ENCODE measurements around the gene THSD7B.
"Not testable (repeated sequence)": the region's sequence is repeated elsewhere in the genome, so short reads cannot be mapped to it uniquely, and the experiment has no call there.

THSD7B gene

GRCh38 chr2:137056704-137057103, 291.4 kb downstream of the THSD7B start:
- TF ChIP-seq SUZ12 (IDR thresholded peaks at IDR 0.05; ENCODE audit: extremely low read depth, insufficient read depth, insufficient read length) (no peak), ZNF274 (IDR thresholded peaks at IDR 0.05; ENCODE audit: low read depth, low read length) (no peak), YY1 (IDR thresholded peaks at IDR 0.05; ENCODE audit: insufficient read depth, insufficient read length) (no peak)

GRCh38 chr2:137076111-137076765, 310.9 kb downstream of the THSD7B start:
- not testable (repeated sequence) for H3K9me3 ChIP-seq (ENCODE audit: insufficient read depth, low read length); DNase-seq (ENCODE audit: low read depth, low spot score); H3K4me1 ChIP-seq (ENCODE audit: insufficient read depth, insufficient read length); H3K9ac ChIP-seq (ENCODE audit: insufficient read length, low read depth); H3K4me3 ChIP-seq (ENCODE audit: insufficient read length, low read depth); H3K27me3 ChIP-seq (ENCODE audit: insufficient read depth, insufficient read length); H3K36me3 ChIP-seq (ENCODE audit: insufficient read depth, insufficient read length, low read length)

More at GRCh38 chr2:137056704-137057103, 291.4 kb downstream of the THSD7B start:
- H3K27me3 ChIP-seq (ENCODE audit: insufficient read depth, insufficient read length): no peaks in the 10 kb centered on the region
- no peaks in the 10 kb centered on the region for H3K36me3 ChIP-seq (ENCODE audit: insufficient read depth, insufficient read length, low read length)
- H3K4me1 ChIP-seq (ENCODE audit: insufficient read depth, insufficient read length): no peaks in the 10 kb centered on the region
- no peak for DNase-seq (ENCODE audit: low read depth, low spot score)
- no peak overlapping the region for H3K9ac ChIP-seq (ENCODE audit: insufficient read length, low read depth)
- H3K4me3 ChIP-seq (ENCODE audit: insufficient read length, low read depth): no peak overlapping the region
- H3K9me3 ChIP-seq (ENCODE audit: insufficient read depth, low read length): no peaks in the 10 kb centered on the region

GRCh38 chr2:137091704-137092103, 326.4 kb downstream of the THSD7B start:
- TF ChIP-seq ZNF274 (IDR thresholded peaks at IDR 0.05; ENCODE audit: low read depth, low read length) (no peak), YY1 (IDR thresholded peaks at IDR 0.05; ENCODE audit: insufficient read depth, insufficient read length) (no peak), SUZ12 (IDR thresholded peaks at IDR 0.05; ENCODE audit: extremely low read depth, insufficient read depth, insufficient read length) (no peak)
- H3K36me3 ChIP-seq (ENCODE audit: insufficient read depth, insufficient read length, low read length): no peaks in the 10 kb centered on the region
- no peak overlapping the region for H3K9ac ChIP-seq (ENCODE audit: insufficient read length, low read depth)
- no peaks in the 10 kb centered on the region for H3K27me3 ChIP-seq (ENCODE audit: insufficient read depth, insufficient read length)
- H3K4me1 ChIP-seq (ENCODE audit: insufficient read depth, insufficient read length): no peaks in the 10 kb centered on the region
- no peak for DNase-seq (ENCODE audit: low read depth, low spot score)
- no peak overlapping the region for H3K4me3 ChIP-seq (ENCODE audit: insufficient read length, low read depth)
- no peaks in the 10 kb centered on the region for H3K9me3 ChIP-seq (ENCODE audit: insufficient read depth, low read length)

- TF ChIP-seq SUZ12 (IDR thresholded peaks at IDR 0.05; ENCODE audit: extremely low read depth, insufficient read depth, insufficient read length) (no peak), ZNF274 (IDR thresholded peaks at IDR 0.05; ENCODE audit: low read depth, low read length) (no peak), YY1 (IDR thresholded peaks at IDR 0.05; ENCODE audit: insufficient read depth, insufficient read length) (no peak)
- Histone ChIP-seq H3K36me3 (ENCODE audit: insufficient read depth, insufficient read length, low read length) (no peaks in the 10 kb centered on the region), H3K27me3 (ENCODE audit: insufficient read depth, insufficient read length) (no peaks in the 10 kb centered on the region), H3K4me1 (ENCODE audit: insufficient read depth, insufficient read length) (no peaks in the 10 kb centered on the region), H3K4me3 (ENCODE audit: insufficient read length, low read depth) (no peak overlapping the region), H3K9me3 (ENCODE audit: insufficient read depth, low read length) (no peaks in the 10 kb centered on the region), H3K9ac (ENCODE audit: insufficient read length, low read depth) (no peak overlapping the region)
- DNase-seq (ENCODE audit: low read depth, low spot score): no peak
These were observed 327.8 kb downstream of the THSD7B start for GRCh38 chr2:137093116-137093515.

GRCh38 chr2:137096187-137096586, 330.8 kb downstream of the THSD7B start:
- DNase-seq (ENCODE audit: low read depth, low spot score): no peak
- TF ChIP-seq ZNF274 (IDR thresholded peaks at IDR 0.05; ENCODE audit: low read depth, low read length) (no peak), SUZ12 (IDR thresholded peaks at IDR 0.05; ENCODE audit: extremely low read depth, insufficient read depth, insufficient read length) (no peak), YY1 (IDR thresholded peaks at IDR 0.05; ENCODE audit: insufficient read depth, insufficient read length) (no peak)
- Histone ChIP-seq H3K9ac (ENCODE audit: insufficient read length, low read depth) (no peak overlapping the region), H3K36me3 (ENCODE audit: insufficient read depth, insufficient read length, low read length) (no peaks in the 10 kb centered on the region), H3K4me3 (ENCODE audit: insufficient read length, low read depth) (no peak overlapping the region), H3K9me3 (ENCODE audit: insufficient read depth, low read length) (no peaks in the 10 kb centered on the region), H3K27me3 (ENCODE audit: insufficient read depth, insufficient read length) (no peaks in the 10 kb centered on the region), H3K4me1 (ENCODE audit: insufficient read depth, insufficient read length) (no peaks in the 10 kb centered on the region)

- DNase-seq (ENCODE audit: low read depth, low spot score): no peak
- no peaks in the 10 kb centered on the region for H3K36me3 ChIP-seq (ENCODE audit: insufficient read depth, insufficient read length, low read length)
- no peaks in the 10 kb centered on the region for H3K27me3 ChIP-seq (ENCODE audit: insufficient read depth, insufficient read length)
- TF ChIP-seq SUZ12 (IDR thresholded peaks at IDR 0.05; ENCODE audit: extremely low read depth, insufficient read depth, insufficient read length): no peak
- TF ChIP-seq YY1 (IDR thresholded peaks at IDR 0.05; ENCODE audit: insufficient read depth, insufficient read length): no peak
- no peak for TF ChIP-seq ZNF274 (IDR thresholded peaks at IDR 0.05; ENCODE audit: low read depth, low read length)
- no peak overlapping the region for H3K4me3 ChIP-seq (ENCODE audit: insufficient read length, low read depth)
- no peaks in the 10 kb centered on the region for H3K4me1 ChIP-seq (ENCODE audit: insufficient read depth, insufficient read length)
- no peaks in the 10 kb centered on the region for H3K9me3 ChIP-seq (ENCODE audit: insufficient read depth, low read length)
- no peak overlapping the region for H3K9ac ChIP-seq (ENCODE audit: insufficient read length, low read depth)
These were observed 331.3 kb downstream of the THSD7B start for GRCh38 chr2:137096693-137097092.

- H3K9me3 ChIP-seq (ENCODE audit: insufficient read depth, low read length); DNase-seq (ENCODE audit: low read depth, low spot score); H3K27me3 ChIP-seq (ENCODE audit: insufficient read depth, insufficient read length); H3K9ac ChIP-seq (ENCODE audit: insufficient read length, low read depth); H3K4me1 ChIP-seq (ENCODE audit: insufficient read depth, insufficient read length); H3K36me3 ChIP-seq (ENCODE audit: insufficient read depth, insufficient read length, low read length); H3K4me3 ChIP-seq (ENCODE audit: insufficient read length, low read depth): not testable (repeated sequence)
These were observed 336.5 kb downstream of the THSD7B start for GRCh38 chr2:137101814-137102213.

GRCh38 chr2:137107904-137108303, 342.6 kb downstream of the THSD7B start:
- no peaks in the 10 kb centered on the region for H3K36me3 ChIP-seq (ENCODE audit: insufficient read depth, insufficient read length, low read length)
- H3K9me3 ChIP-seq (ENCODE audit: insufficient read depth, low read length): no peaks in the 10 kb centered on the region
- no peak overlapping the region for H3K4me3 ChIP-seq (ENCODE audit: insufficient read length, low read depth)
- TF ChIP-seq SUZ12 (IDR thresholded peaks at IDR 0.05; ENCODE audit: extremely low read depth, insufficient read depth, insufficient read length): no peak
- TF ChIP-seq YY1 (IDR thresholded peaks at IDR 0.05; ENCODE audit: insufficient read depth, insufficient read length): no peak
- no peak for TF ChIP-seq ZNF274 (IDR thresholded peaks at IDR 0.05; ENCODE audit: low read depth, low read length)
- H3K4me1 ChIP-seq (ENCODE audit: insufficient read depth, insufficient read length): no peaks in the 10 kb centered on the region
- DNase-seq (ENCODE audit: low read depth, low spot score): no peak
- no peaks in the 10 kb centered on the region for H3K27me3 ChIP-seq (ENCODE audit: insufficient read depth, insufficient read length)
- H3K9ac ChIP-seq (ENCODE audit: insufficient read length, low read depth): no peak overlapping the region
